Measurements from ENCODE around the gene TOP3B. TPM values are rescaled to one million over a fixed set of nuclear protein-coding genes. Genes with fewer than 3 reads are reported as not detected.

Gene TOP3B
- total RNA-seq (2022) = 29.3 and 37.0 TPM in 2 replicates
- Bru-seq, nascent RNA = percentile 69 among the genes with signal in this experiment
- percentile 84 among the genes with signal in this experiment for BruChase-seq, experiment 1, labeled RNA remaining after a 6-hour chase
- percentile 81 among the genes with signal in this experiment for BruChase-seq, experiment 2, labeled RNA remaining after a 2-hour chase
- long read RNA-seq, full-length matches to known transcripts = 20 of 36 reads
- long read RNA-seq, partial matches to known transcripts = 9 of 36 reads
- long read RNA-seq, other reads (novel, unspliced or antisense) = 7 of 36 reads

DNA sequence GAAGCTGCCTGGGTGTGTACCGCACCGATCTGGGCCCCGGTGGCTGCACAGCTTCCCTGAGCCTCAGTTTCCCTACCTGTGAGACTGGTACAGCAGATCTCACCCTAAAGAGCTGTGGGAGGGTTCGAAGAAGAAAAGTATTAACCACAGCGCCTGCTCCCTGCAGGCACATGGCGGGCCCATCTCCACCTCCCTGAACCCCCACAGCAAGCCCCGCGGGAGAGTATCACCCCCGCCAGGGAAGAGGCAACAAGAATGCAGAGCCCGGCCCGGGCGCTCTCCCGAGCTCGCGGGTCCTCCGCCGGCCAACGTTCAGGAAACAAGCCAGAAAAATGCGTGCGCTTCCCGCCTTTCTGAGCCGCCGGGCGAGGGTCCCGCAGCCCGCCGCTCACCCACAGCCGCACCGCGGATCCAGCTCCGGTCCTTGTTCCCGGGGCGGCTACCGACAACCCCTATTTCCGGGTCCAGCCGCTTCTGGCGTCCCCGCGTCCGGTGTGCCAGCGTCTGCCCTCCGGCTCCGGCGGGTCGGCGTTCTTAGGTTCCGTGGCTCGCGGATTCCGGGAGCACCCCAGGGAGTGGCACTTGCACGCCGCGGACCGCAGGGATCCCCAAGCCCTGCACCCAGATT is at the start of gene TOP3B:
Gene TOP3B (minus strand): TSS at position 450 of the 628 bp plus-strand sequence. CDS start 7,078 bp downstream, outside the sequence.
- Mint-ChIP-seq H3K27me3 (ENCODE audit: insufficient read depth, unreplicated experiment) (no peaks in the 10 kb centered on the region), H3K4me1 (ENCODE audit: insufficient read depth, unreplicated experiment) (no peaks in the 10 kb centered on the region), H3K27ac (ENCODE audit: low read depth, unreplicated experiment) (peak within 1 kb of the TSS; percentile 79), H3K4me3 (ENCODE audit: unreplicated experiment) (peak within 1 kb of the TSS; percentile 82), H3K36me3 (ENCODE audit: insufficient read depth, unreplicated experiment) (peaks cover 6% of the 10 kb centered on the region), H3K9me3 (ENCODE audit: unreplicated experiment) (no peaks in the 10 kb centered on the region)
- BruUV-seq (replicated peaks) = TSS peak; percentile 68
- TF ChIP-seq, protein P1, sequence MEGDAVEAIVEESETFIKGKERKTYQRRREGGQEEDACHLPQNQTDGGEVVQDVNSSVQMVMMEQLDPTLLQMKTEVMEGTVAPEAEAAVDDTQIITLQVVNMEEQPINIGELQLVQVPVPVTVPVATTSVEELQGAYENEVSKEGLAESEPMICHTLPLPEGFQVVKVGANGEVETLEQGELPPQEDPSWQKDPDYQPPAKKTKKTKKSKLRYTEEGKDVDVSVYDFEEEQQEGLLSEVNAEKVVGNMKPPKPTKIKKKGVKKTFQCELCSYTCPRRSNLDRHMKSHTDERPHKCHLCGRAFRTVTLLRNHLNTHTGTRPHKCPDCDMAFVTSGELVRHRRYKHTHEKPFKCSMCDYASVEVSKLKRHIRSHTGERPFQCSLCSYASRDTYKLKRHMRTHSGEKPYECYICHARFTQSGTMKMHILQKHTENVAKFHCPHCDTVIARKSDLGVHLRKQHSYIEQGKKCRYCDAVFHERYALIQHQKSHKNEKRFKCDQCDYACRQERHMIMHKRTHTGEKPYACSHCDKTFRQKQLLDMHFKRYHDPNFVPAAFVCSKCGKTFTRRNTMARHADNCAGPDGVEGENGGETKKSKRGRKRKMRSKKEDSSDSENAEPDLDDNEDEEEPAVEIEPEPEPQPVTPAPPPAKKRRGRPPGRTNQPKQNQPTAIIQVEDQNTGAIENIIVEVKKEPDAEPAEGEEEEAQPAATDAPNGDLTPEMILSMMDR (IDR thresholded peaks at IDR 0.05; ENCODE audit: unreplicated experiment) = no peak
- ChIA-PET POLR2A (interaction anchor here (0.6 to 2.1 kb wide), 16 partner anchors 8 to 129 kb away, joined by 3 to 18 read pairs (median 4); no protein-coding TSS in a partner anchor), CTCF (interaction anchor here (1.0 to 3.0 kb wide), 5 partner anchors 9 to 129 kb away, joined by 3 to 37 read pairs (median 4); no protein-coding TSS in a partner anchor)
- intact Hi-C loops (cut with micrococcal nuclease) = loop anchor here (10.0 kb wide), 1 partner anchor 132 kb away; no protein-coding TSS in a partner anchor
- DNase-seq (ENCODE audit: unreplicated experiment) = peak; percentile 78

- DNase-seq (ENCODE audit: unreplicated experiment) = no peak
- intact Hi-C loops (cut with micrococcal nuclease) = no loop called here
- Mint-ChIP-seq H3K9me3 (ENCODE audit: unreplicated experiment) (no peaks in the 10 kb centered on the region), H3K4me1 (ENCODE audit: insufficient read depth, unreplicated experiment) (no peaks in the 10 kb centered on the region), H3K27ac (ENCODE audit: low read depth, unreplicated experiment) (no peak overlapping the region), H3K27me3 (ENCODE audit: insufficient read depth, unreplicated experiment) (peaks cover 42% of the 10 kb centered on the region), H3K4me3 (ENCODE audit: unreplicated experiment) (no peak overlapping the region), H3K36me3 (ENCODE audit: insufficient read depth, unreplicated experiment) (no peaks in the 10 kb centered on the region)
- no TSS peak for BruUV-seq (replicated peaks)
- TF ChIP-seq, protein P1 (IDR thresholded peaks at IDR 0.05; ENCODE audit: unreplicated experiment) = no peak
- ChIA-PET POLR2A (interaction anchor here (0.6 kb wide), 1 partner anchor 1581 kb away, joined by 3 read pairs; no protein-coding TSS in a partner anchor), CTCF (interaction anchor here (1.0 to 1.5 kb wide), 2 partner anchors 59 to 166 kb away, joined by 3 read pairs; no protein-coding TSS in a partner anchor)
Observed at GRCh38 chr22:22031183-22031945, 48.8 kb upstream of the TOP3B start.

DNA sequence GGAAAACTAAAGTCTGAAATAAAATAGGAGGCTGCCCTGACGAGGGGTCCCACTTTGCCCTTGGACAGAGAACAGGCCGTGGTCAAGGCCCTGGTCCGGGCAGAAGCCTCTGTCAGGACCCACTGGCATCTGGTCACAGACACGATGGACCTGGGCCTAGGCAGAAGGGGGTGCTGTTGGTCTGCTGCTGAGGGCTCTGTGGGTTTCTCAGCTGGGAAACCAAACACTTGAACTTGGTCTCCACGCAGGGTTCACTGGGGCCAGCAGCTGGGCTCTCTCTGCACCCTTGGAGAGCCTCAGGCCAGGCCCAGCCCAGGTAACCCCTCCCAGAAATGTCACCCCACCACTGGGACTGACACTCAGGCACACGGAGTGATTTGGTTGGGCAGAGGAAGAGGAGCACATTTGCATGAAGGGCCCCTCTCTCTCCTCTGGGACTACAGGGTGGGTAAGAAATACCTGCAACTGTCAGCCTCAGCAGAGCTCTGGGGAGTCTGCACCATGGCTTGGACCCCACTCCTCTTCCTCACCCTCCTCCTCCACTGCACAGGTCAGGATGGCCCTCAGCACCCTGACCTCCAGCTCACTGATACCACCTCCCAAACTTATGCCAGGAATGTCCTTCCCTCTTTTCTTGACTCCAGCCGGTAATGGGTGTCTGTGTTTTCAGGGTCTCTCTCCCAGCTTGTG is 48.1 kb upstream of the TOP3B start:
- H3K9me3 Mint-ChIP-seq (ENCODE audit: unreplicated experiment) = no peaks in the 10 kb centered on the region
- no peaks in the 10 kb centered on the region for H3K36me3 Mint-ChIP-seq (ENCODE audit: insufficient read depth, unreplicated experiment)
- no peaks in the 10 kb centered on the region for H3K4me1 Mint-ChIP-seq (ENCODE audit: insufficient read depth, unreplicated experiment)
- TF ChIP-seq, protein P1 (IDR thresholded peaks at IDR 0.05; ENCODE audit: unreplicated experiment) = peak; percentile 17
- ChIA-PET CTCF (interaction anchor here (1.0 kb wide), 1 partner anchor 58 kb away, joined by 3 read pairs; no protein-coding TSS in a partner anchor), POLR2A (interaction anchor here (0.6 kb wide), 1 partner anchor 1580 kb away, joined by 3 read pairs; no protein-coding TSS in a partner anchor)
- no peak overlapping the region for H3K27ac Mint-ChIP-seq (ENCODE audit: low read depth, unreplicated experiment)
- intact Hi-C loops (cut with micrococcal nuclease) = loop anchor here (1.0 kb wide), 1 partner anchor 165 kb away; no protein-coding TSS in a partner anchor
- no TSS peak for BruUV-seq (replicated peaks)
- H3K27me3 Mint-ChIP-seq (ENCODE audit: insufficient read depth, unreplicated experiment) = peaks cover 35% of the 10 kb centered on the region
- no peak overlapping the region for H3K4me3 Mint-ChIP-seq (ENCODE audit: unreplicated experiment)
- DNase-seq (ENCODE audit: unreplicated experiment) = peak; percentile 13

All from MCF 10A (cell line).